Measurements from ENCODE around the gene AR.

Gene AR

GRCh38 chrX:67648361-67648760 is 104.5 kb downstream of the AR start:
- Histone ChIP-seq H3K4me2 (ENCODE audit: low read depth, low read length, poor library complexity, severe bottlenecking) (no peak overlapping the region), H3K9me3 (ENCODE audit: insufficient read depth, low read length) (no peaks in the 10 kb centered on the region), H3K27ac (ENCODE audit: low read depth, low read length) (no peak overlapping the region)

DNA sequence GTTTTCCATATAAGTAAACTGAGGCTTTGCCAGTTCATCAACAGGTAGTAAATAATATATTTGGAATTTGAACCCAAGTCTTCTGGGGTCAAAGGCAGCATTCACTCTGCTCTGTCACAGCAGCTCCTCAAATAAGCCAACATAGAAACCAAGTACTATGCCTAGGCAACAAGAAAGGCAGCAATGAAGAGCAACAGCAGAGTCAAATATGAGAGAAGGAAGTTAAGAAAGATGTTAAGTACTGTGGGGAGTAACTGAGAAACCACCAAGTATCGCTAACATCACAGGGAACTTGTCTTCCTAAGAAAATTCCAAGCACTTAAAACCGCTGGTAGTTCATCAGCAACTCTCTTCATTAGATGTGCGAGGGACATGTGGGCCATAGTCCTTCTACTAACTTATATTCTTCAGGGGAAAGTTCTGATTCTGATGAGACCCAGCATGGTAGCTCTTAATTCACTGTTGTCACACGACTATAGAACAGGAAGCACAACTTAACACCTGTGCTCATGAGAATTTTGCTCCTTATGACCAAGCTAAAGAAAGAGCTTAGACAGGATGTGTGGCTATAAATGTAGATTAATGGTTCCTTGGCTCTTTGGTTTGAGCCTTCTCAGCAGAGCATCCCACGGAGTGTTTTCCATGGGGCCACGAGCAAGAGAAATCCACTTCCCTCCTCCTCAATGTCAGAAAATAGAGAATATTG is 107.8 kb downstream of the AR start:
- H3K79me2 ChIP-seq (ENCODE audit: insufficient read depth, low read length) = no peaks in the 10 kb centered on the region

More at GRCh38 chrX:67648361-67648760, 104.5 kb downstream of the AR start:
- Histone ChIP-seq H3K9ac (ENCODE audit: low read length) (no peak overlapping the region), H3F3A (ENCODE audit: insufficient read depth) (no peaks in the 10 kb centered on the region), H4K20me1 (ENCODE audit: low read depth, low read length) (no peaks in the 10 kb centered on the region), H3K79me2 (ENCODE audit: insufficient read depth, low read length) (no peaks in the 10 kb centered on the region), H3K36me3 (ENCODE audit: low read length) (no peaks in the 10 kb centered on the region), H3K4me3 (ENCODE audit: insufficient read depth, low read length, poor library complexity, severe bottlenecking) (no peak overlapping the region), H3K9me2 (replicated peaks; ENCODE audit: insufficient read depth, low read length) (no peaks in the 10 kb centered on the region), H3K27me3 (ENCODE audit: low read length) (no peaks in the 10 kb centered on the region), H2AFZ (ENCODE audit: low read depth, low read length, severe bottlenecking) (no peak overlapping the region)
- TF ChIP-seq, protein P1, sequence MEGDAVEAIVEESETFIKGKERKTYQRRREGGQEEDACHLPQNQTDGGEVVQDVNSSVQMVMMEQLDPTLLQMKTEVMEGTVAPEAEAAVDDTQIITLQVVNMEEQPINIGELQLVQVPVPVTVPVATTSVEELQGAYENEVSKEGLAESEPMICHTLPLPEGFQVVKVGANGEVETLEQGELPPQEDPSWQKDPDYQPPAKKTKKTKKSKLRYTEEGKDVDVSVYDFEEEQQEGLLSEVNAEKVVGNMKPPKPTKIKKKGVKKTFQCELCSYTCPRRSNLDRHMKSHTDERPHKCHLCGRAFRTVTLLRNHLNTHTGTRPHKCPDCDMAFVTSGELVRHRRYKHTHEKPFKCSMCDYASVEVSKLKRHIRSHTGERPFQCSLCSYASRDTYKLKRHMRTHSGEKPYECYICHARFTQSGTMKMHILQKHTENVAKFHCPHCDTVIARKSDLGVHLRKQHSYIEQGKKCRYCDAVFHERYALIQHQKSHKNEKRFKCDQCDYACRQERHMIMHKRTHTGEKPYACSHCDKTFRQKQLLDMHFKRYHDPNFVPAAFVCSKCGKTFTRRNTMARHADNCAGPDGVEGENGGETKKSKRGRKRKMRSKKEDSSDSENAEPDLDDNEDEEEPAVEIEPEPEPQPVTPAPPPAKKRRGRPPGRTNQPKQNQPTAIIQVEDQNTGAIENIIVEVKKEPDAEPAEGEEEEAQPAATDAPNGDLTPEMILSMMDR (IDR thresholded peaks at IDR 0.05; ENCODE audit: insufficient read depth, low read length, poor library complexity, severe bottlenecking) = no peak
- TF ChIP-seq EZH2phosphoT487 (conservative IDR thresholded peaks at IDR 0.05; ENCODE audit: low read length) = no peak

GRCh38 chrX:67652543-67652942 is 108.7 kb downstream of the AR start:
- Histone ChIP-seq H4K20me1 (ENCODE audit: low read depth, low read length) (no peaks in the 10 kb centered on the region), H3K9ac (ENCODE audit: low read length) (no peak overlapping the region), H3K36me3 (ENCODE audit: low read length) (no peaks in the 10 kb centered on the region), H3K4me2 (ENCODE audit: low read depth, low read length, poor library complexity, severe bottlenecking) (no peak overlapping the region), H2AFZ (ENCODE audit: low read depth, low read length, severe bottlenecking) (no peak overlapping the region), H3F3A (ENCODE audit: insufficient read depth) (no peaks in the 10 kb centered on the region), H3K27ac (ENCODE audit: low read depth, low read length) (no peak overlapping the region), H3K4me3 (ENCODE audit: insufficient read depth, low read length, poor library complexity, severe bottlenecking) (no peak overlapping the region), H3K9me2 (replicated peaks; ENCODE audit: insufficient read depth, low read length) (no peaks in the 10 kb centered on the region), H3K27me3 (ENCODE audit: low read length) (no peaks in the 10 kb centered on the region), H3K79me2 (ENCODE audit: insufficient read depth, low read length) (no peaks in the 10 kb centered on the region), H3K9me3 (ENCODE audit: insufficient read depth, low read length) (no peaks in the 10 kb centered on the region)
- TF ChIP-seq EZH2phosphoT487 (conservative IDR thresholded peaks at IDR 0.05; ENCODE audit: low read length) = no peak
- TF ChIP-seq, protein P1 (IDR thresholded peaks at IDR 0.05; ENCODE audit: insufficient read depth, low read length, poor library complexity, severe bottlenecking) = no peak

More for the DNA sequence above, 107.8 kb downstream of the AR start:
- Histone ChIP-seq H3K9me2 (replicated peaks; ENCODE audit: insufficient read depth, low read length) (no peaks in the 10 kb centered on the region), H3K4me3 (ENCODE audit: insufficient read depth, low read length, poor library complexity, severe bottlenecking) (no peak overlapping the region), H3K36me3 (ENCODE audit: low read length) (no peaks in the 10 kb centered on the region), H4K20me1 (ENCODE audit: low read depth, low read length) (no peaks in the 10 kb centered on the region), H3F3A (ENCODE audit: insufficient read depth) (no peaks in the 10 kb centered on the region), H2AFZ (ENCODE audit: low read depth, low read length, severe bottlenecking) (no peak overlapping the region), H3K4me2 (ENCODE audit: low read depth, low read length, poor library complexity, severe bottlenecking) (no peak overlapping the region), H3K27ac (ENCODE audit: low read depth, low read length) (no peak overlapping the region), H3K9ac (ENCODE audit: low read length) (no peak overlapping the region), H3K9me3 (ENCODE audit: insufficient read depth, low read length) (no peaks in the 10 kb centered on the region), H3K27me3 (ENCODE audit: low read length) (no peaks in the 10 kb centered on the region)
- TF ChIP-seq, protein P1 (IDR thresholded peaks at IDR 0.05; ENCODE audit: insufficient read depth, low read length, poor library complexity, severe bottlenecking) = no peak
- TF ChIP-seq EZH2phosphoT487 (conservative IDR thresholded peaks at IDR 0.05; ENCODE audit: low read length) = no peak

All from SU-DHL-6 (cell line).